IPS DF 6.9 (cell line): ENCODE measurements around the gene PIGZ.
"Not testable (repeated sequence)": the region's sequence is repeated elsewhere in the genome, so short reads cannot be mapped to it uniquely, and the experiment has no call there.

Experiments used
- DNase-seq: peaks from one replicate; pipeline ENCODE4 v3.0.0-alpha.2; 2013; ENCODE audit warnings: low read depth, low spot score
- H3K27ac ChIP-seq: one replicate; pipeline ENCODE4 v1.5.1; 2013; ENCODE audit warnings: low read length, control low read depth
- H3K27me3 ChIP-seq: 2 replicates; pipeline ENCODE4 v1.6.1; 2013; ENCODE audit warnings: mild to moderate bottlenecking, low read length; ENCODE audit not compliant: control insufficient read depth, insufficient read depth
- H3K36me3 ChIP-seq: 2 replicates; pipeline ENCODE4 v1.6.1; 2013; ENCODE audit warnings: low read length; ENCODE audit not compliant: control insufficient read depth, insufficient read depth
- H3K4me1 ChIP-seq: 2 replicates; pipeline ENCODE4 v1.6.1; 2013; ENCODE audit warnings: low read length; ENCODE audit not compliant: control insufficient read depth, insufficient read depth
- H3K4me3 ChIP-seq: 2 replicates; pipeline ENCODE4 v1.5.1; 2013; ENCODE audit warnings: mild to moderate bottlenecking, low read length
- H3K9me3 ChIP-seq: 2 replicates; pipeline ENCODE4 v1.6.1; 2013; ENCODE audit warnings: low read length, inconsistent platforms; ENCODE audit not compliant: control insufficient read depth, insufficient read depth
- WGBS: extraction: QIAGEN DNeasy Blood & Tissue Kit; methylation state at CpG from one replicate; pipeline ENCODE4 v1.1.7; 2013; ENCODE audit warnings: mixed read lengths, missing lambda C conversion rate; ENCODE audit not compliant: insufficient read length, insufficient coverage; 5-methylcytosine and 5-hydroxymethylcytosine counted together

PIGZ gene

GRCh38 chr3:196947860-196948441, 20.7 kb downstream of the PIGZ start:
- no peak overlapping the region for H3K4me3 ChIP-seq
- no peaks in the 10 kb centered on the region for H3K9me3 ChIP-seq
- DNase-seq = no peak
- H3K27ac ChIP-seq = no peak overlapping the region
- no CpG with 5 or more reads among the region's 28 CpGs for WGBS
- H3K27me3 ChIP-seq = no peaks in the 10 kb centered on the region
- H3K36me3 ChIP-seq = no peaks in the 10 kb centered on the region
- H3K4me1 ChIP-seq = no peaks in the 10 kb centered on the region; the same call in 1 of the 2 replicates

DNA sequence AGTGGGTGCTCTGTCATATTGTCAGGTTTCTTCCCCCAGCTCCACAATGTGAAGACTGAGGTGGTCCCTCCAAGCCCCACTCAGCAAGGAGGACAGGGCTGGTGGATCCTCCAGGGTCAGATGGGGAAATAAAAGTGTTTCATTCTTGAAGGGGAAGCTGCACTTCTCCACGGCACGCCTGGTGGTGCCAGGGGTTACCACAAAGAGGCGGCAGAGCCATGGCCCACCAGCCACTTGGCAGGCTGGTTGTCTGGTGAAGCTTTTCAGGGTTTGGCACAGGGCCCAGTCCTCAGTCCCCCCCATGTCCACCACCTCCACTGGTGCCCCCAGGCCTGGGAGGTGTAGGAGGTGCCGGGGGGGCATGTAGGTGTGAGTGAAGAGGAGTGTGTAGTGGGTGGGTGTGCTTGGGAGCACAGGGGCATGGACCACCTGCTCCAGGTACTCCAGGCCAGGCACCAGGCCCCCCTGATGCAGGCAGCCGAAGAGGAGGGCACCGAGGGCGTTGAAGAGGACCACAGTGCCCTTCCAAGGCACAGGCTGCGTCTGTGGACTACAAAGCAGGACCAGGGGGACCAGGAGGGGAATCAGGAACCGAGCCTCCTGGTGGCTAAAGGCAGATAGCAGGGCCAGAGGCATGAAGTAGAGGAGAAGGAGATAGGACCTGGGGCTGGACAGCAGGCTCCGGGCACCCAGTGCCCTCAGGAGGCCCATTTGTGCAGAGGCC, 21.3 kb downstream of the PIGZ start:
- no peak for DNase-seq
- no peaks in the 10 kb centered on the region; the same call in 1 of the 2 replicates for H3K4me1 ChIP-seq
- WGBS = no CpG with 5 or more reads among the region's 10 CpGs
- H3K36me3 ChIP-seq = no peaks in the 10 kb centered on the region
- H3K27me3 ChIP-seq = no peaks in the 10 kb centered on the region
- H3K4me3 ChIP-seq = no peak overlapping the region
- no peak overlapping the region for H3K27ac ChIP-seq
- H3K9me3 ChIP-seq = no peaks in the 10 kb centered on the region

DNA sequence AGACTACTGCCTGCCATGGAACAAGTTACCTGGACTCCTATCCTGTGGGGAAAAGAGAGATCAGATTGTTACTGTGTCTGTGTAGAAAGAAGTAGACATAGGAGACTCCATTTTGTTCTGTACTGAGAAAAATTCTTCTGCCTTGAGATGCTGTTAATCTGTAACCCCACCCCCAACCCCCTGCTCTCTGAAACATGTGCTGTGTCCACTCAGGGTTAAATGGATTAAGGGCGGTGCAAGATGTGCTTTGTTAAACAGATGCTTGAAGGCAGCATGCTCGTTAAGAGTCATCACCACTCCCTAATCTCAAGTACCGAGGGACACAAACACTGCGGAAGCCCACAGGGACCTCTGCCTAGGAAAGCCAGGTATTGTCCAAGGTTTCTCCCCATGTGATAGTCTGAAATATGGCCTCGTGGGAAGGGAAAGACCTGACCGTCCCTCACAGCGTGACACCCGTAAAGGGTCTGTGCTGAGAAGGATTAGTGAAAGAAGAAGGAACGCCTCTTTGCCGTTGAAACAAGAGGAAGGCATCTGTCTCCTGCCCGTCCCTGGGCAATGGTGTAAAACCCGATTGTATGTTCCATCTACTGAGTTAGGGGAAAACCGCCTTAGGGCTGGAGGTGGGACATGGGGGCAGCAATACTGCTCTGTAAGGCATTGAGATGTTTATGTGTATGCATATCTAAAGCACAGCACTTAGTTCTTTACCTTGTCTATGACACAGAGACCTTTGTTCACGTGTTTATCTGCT, 24.4 kb downstream of the PIGZ start:
- DNase-seq, H3K9me3 ChIP-seq, H3K36me3 ChIP-seq, H3K4me1 ChIP-seq, H3K4me3 ChIP-seq, H3K27me3 ChIP-seq, H3K27ac ChIP-seq: not testable (repeated sequence)
- WGBS = no CpG with 5 or more reads among the region's 14 CpGs

DNA sequence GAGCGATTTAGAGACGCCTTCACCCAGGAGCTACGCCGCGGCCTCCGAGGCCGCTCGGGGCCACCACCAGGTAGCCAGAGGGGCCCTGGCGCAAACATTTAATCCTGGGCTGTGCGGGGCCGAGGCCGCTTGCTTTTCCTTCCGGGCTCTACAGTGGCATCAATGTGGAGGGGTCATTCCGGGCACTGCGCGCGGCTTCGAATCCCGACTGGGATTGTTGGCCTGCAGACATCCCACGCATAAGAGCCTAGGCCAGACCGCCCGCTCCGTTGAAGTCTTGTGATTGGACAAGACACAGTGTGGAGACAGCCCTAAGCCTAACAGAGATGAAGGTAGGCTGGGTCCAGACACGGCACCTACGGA, 25.7 kb downstream of the PIGZ start:
- Histone ChIP-seq H3K4me1 (no peaks in the 10 kb centered on the region; the same call in 1 of the 2 replicates), H3K4me3 (peak overlapping the region; percentile 94), H3K9me3 (no peaks in the 10 kb centered on the region), H3K27ac (no peak overlapping the region), H3K27me3 (no peaks in the 10 kb centered on the region), H3K36me3 (no peaks in the 10 kb centered on the region)
- no peak for DNase-seq
- no CpG with 5 or more reads among the region's 25 CpGs for WGBS

GRCh38 chr3:196942226-196942914, 26.3 kb downstream of the PIGZ start, which contains the start of gene NCBP2:
TSS of gene NCBP2 (minus strand) at chr3:196942528. CDS start at chr3:196942503, 25 bp downstream.
- WGBS = no CpG with 5 or more reads among the region's 77 CpGs
- Histone ChIP-seq H3K27ac (no peak within 1 kb of the TSS), H3K36me3 (no peaks in the 10 kb centered on the region; the same call in 1 of the 2 replicates), H3K4me1 (no peaks in the 10 kb centered on the region; the same call in 1 of the 2 replicates), H3K4me3 (peak within 1 kb of the TSS; percentile 94), H3K9me3 (no peaks in the 10 kb centered on the region), H3K27me3 (no peaks in the 10 kb centered on the region)
- DNase-seq = peak; percentile 97

DNA sequence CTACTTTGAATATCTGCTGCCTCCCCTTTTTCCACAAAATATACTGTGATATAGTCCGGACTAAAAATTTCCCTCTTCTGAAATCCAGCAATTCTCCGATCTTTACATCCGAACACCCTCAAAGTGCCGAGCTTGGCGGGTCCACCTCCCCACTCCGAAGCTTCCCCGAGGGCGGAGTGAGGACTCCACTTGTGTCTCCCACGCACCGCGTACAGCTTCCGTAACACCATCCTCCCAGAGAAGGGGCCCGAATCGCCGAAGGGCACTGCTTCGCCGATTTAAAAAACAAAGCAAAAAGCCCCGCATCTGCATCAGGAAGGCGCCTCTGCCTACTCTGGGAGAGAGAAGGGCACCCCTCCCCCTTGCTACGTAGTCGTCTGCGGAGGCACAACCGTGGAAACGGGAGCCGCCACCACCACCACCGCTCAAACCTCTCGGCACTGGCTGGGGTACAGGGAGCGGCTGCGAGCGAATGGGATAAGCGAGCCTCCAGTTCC, 26.9 kb downstream of the PIGZ start:
- Histone ChIP-seq H3K4me3 (peak overlapping the region; percentile 94), H3K9me3 (no peaks in the 10 kb centered on the region), H3K36me3 (peaks cover 3% of the 10 kb centered on the region; the same call in 1 of the 2 replicates), H3K27ac (no peak overlapping the region), H3K27me3 (no peaks in the 10 kb centered on the region), H3K4me1 (no peaks in the 10 kb centered on the region; the same call in 1 of the 2 replicates)
- DNase-seq = no peak
- no CpG with 5 or more reads among the region's 31 CpGs for WGBS

DNA sequence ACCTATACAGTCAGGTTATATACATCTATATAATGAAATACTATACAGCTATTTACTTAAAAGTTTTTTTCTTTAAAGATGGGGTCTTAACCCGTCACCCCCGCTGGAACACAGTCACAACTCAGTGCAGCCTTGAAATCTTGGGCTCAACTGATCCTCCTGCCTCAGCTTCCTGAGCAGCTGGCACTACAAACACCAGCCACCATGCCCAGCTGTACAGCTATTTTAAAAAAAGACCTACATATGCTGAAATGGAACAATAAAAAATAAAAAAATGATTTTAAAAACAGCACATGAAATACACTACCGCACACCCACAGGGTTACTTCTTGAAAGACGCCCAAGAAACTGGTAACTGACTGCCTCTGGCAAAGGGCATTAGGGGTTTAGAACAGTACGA, 30.1 kb downstream of the PIGZ start:
- DNase-seq = no peak
- Histone ChIP-seq H3K27me3 (no peaks in the 10 kb centered on the region), H3K27ac (no peak overlapping the region), H3K4me1 (no peaks in the 10 kb centered on the region; the same call in 1 of the 2 replicates), H3K4me3 (no peak overlapping the region), H3K36me3 (peaks cover 9% of the 10 kb centered on the region; the same call in 1 of the 2 replicates), H3K9me3 (no peaks in the 10 kb centered on the region)
- no CpG with 5 or more reads among the region's 5 CpGs for whole genome bisulfite sequencing

- no peaks in the 10 kb centered on the region for H3K4me1 ChIP-seq
- no peaks in the 10 kb centered on the region for H3K9me3 ChIP-seq
- WGBS = no CpG with 5 or more reads among the region's 2 CpGs
- no peak for DNase-seq
- no peaks in the 10 kb centered on the region for H3K27me3 ChIP-seq
- H3K4me3 ChIP-seq = no peak overlapping the region
- H3K27ac ChIP-seq = no peak overlapping the region
- H3K36me3 ChIP-seq = peaks cover 9% of the 10 kb centered on the region; the same call in 1 of the 2 replicates
Observed at GRCh38 chr3:196938124-196938523, 30.5 kb downstream of the PIGZ start.

DNA sequence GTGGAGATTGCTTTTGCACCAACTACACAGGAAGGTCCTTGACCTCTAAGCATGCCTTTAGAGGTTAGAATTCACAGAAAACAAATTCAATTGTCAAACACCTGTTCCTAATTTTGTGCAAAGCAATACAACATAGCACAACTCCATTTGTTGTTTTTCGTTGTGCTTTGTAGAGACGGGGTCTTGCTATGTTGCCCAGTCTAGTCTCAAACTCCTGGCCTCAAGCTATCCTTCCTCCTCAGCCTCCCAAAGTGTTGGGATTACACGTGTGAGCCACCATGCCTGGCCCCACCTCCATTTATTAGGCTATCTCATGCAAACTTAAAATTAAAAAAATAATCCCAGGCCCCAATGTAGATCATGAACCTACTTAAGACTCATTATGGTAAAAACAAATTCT, 32.3 kb downstream of the PIGZ start:
- Histone ChIP-seq H3K9me3 (no peaks in the 10 kb centered on the region), H3K4me1 (no peaks in the 10 kb centered on the region), H3K36me3 (peaks cover 10% of the 10 kb centered on the region; the same call in 1 of the 2 replicates), H3K27me3 (no peaks in the 10 kb centered on the region), H3K27ac (no peak overlapping the region), H3K4me3 (no peak overlapping the region)
- no peak for DNase-seq
- WGBS = no CpG with 5 or more reads among the region's 3 CpGs

GRCh38 chr3:196932600-196932999, 36.0 kb downstream of the PIGZ start:
- no CpG with 5 or more reads among the region's 3 CpGs for WGBS
- Histone ChIP-seq H3K4me3 (no peak overlapping the region), H3K27me3 (no peaks in the 10 kb centered on the region), H3K9me3 (no peaks in the 10 kb centered on the region), H3K27ac (no peak overlapping the region), H3K36me3 (peaks cover 11% of the 10 kb centered on the region; the same call in 1 of the 2 replicates), H3K4me1 (no peaks in the 10 kb centered on the region)
- DNase-seq = no peak
